ENCODE data around the gene THAP5. TPM values are rescaled to one million over a fixed set of nuclear protein-coding genes. Genes with fewer than 3 reads are reported as not detected.

THAP5 gene
- total RNA-seq, 1 donor, result 28.1 TPM

GRCh38 chr7:108598153-108598552 is 28.6 kb upstream of the THAP5 start:
- H3K4me3 ChIP-seq (ENCODE audit: low read depth, low read length), result no peak overlapping the region
- no peak for TF ChIP-seq CTCF (IDR thresholded peaks at IDR 0.05; ENCODE audit: insufficient read depth, low read depth, low read length)
- no peak for DNase-seq (ENCODE audit: low read depth)

- no peak overlapping the region for H3K4me3 ChIP-seq (ENCODE audit: low read depth, low read length)
- DNase-seq (ENCODE audit: low read depth), result no peak
- TF ChIP-seq CTCF (IDR thresholded peaks at IDR 0.05; ENCODE audit: insufficient read depth, low read depth, low read length), result no peak
These were observed 27.1 kb upstream of the THAP5 start for GRCh38 chr7:108596560-108596959.

- no peak overlapping the region for H3K4me3 ChIP-seq (ENCODE audit: low read depth, low read length)
- peak; percentile 46 for DNase-seq (ENCODE audit: low read depth)
- TF ChIP-seq CTCF (IDR thresholded peaks at IDR 0.05; ENCODE audit: insufficient read depth, low read depth, low read length), result peak; percentile 51
These were observed 23.2 kb upstream of the THAP5 start for GRCh38 chr7:108592646-108593201.

GRCh38 chr7:108590606-108591005 is 21.1 kb upstream of the THAP5 start:
- no peak for TF ChIP-seq CTCF (IDR thresholded peaks at IDR 0.05; ENCODE audit: insufficient read depth, low read depth, low read length)
- no peak for DNase-seq (ENCODE audit: low read depth)
- H3K4me3 ChIP-seq (ENCODE audit: low read depth, low read length), result no peak overlapping the region

- H3K4me3 ChIP-seq (ENCODE audit: low read depth, low read length), result no peak overlapping the region
- no peak for DNase-seq (ENCODE audit: low read depth)
- TF ChIP-seq CTCF (IDR thresholded peaks at IDR 0.05; ENCODE audit: insufficient read depth, low read depth, low read length), result no peak
These were observed 20.4 kb upstream of the THAP5 start for GRCh38 chr7:108589874-108590273.

GRCh38 chr7:108589199-108589598 is 19.7 kb upstream of the THAP5 start:
- TF ChIP-seq CTCF (IDR thresholded peaks at IDR 0.05; ENCODE audit: insufficient read depth, low read depth, low read length), result no peak
- no peak for DNase-seq (ENCODE audit: low read depth)
- no peak overlapping the region for H3K4me3 ChIP-seq (ENCODE audit: low read depth, low read length)

- no peak overlapping the region for H3K4me3 ChIP-seq (ENCODE audit: low read depth, low read length)
- no peak for DNase-seq (ENCODE audit: low read depth)
- no peak for TF ChIP-seq CTCF (IDR thresholded peaks at IDR 0.05; ENCODE audit: insufficient read depth, low read depth, low read length)
These were observed 16.8 kb upstream of the THAP5 start for GRCh38 chr7:108586274-108586710.

Measured in fibroblast of villous mesenchyme (primary cell).